A673 (cell line): ENCODE data around the gene POLR2B. TPM values are rescaled to one million over a fixed set of nuclear protein-coding genes. Genes with fewer than 3 reads are reported as not detected.
A peak's percentile ranks its signal among the peaks of the same experiment; 100 is the strongest.

Experiments
- BruUV-seq: library from RNA; stranded (reverse); fragments of 400-500 nt; replicated peaks from 2 replicates; lab custom pipeline; 2021; lab: Mats Ljungman, UMichigan
- CTCF ChIA-PET: fragments of 300-600 bp; sonication (Branson Sonifier 250); formaldehyde crosslinking; loops from one replicate; lab custom pipeline; 2022; ENCODE audit warnings: antibody characterized with exemption; lab: Charles Lee
- POLR2A ChIA-PET: fragments of 300-600 bp; sonication (Branson Sonifier 250); formaldehyde crosslinking; loops from one replicate; lab custom pipeline; 2022; ENCODE audit warnings: antibody characterized with exemption; ENCODE audit not compliant: low non-redundant PET; lab: Charles Lee
- DNase-seq: peaks from one replicate; pipeline ENCODE4 v3.0.0-alpha.2; 2015; ENCODE audit warnings: low spot score
- H3K27ac ChIP-seq: fragments of 200-600 bp; sonication (generic); 2 replicates; pipeline ENCODE4 v1.5.1; 2016; ENCODE audit warnings: mixed run types, low read depth, mild to moderate bottlenecking, mixed read lengths, antibody characterized with exemption, low read length; ENCODE audit not compliant: poor library complexity, severe bottlenecking
- H3K27me3 ChIP-seq: fragments of 200-600 bp; sonication (generic); replicated peaks from 2 replicates; pipeline ENCODE4 v1.6.1; 2017; ENCODE audit warnings: mixed run types, low read depth, mild to moderate bottlenecking, mixed read lengths, antibody characterized with exemption, low read length; ENCODE audit not compliant: insufficient read depth, poor library complexity
- H3K36me3 ChIP-seq: fragments of 200-600 bp; sonication (generic); 2 replicates; pipeline ENCODE4 v1.6.1; 2016; ENCODE audit warnings: mixed run types, mild to moderate bottlenecking, mixed read lengths, antibody characterized with exemption, low read length; ENCODE audit not compliant: insufficient read depth, poor library complexity, severe bottlenecking
- H3K4me1 ChIP-seq: fragments of 200-600 bp; sonication (generic); 2 replicates; pipeline ENCODE4 v1.6.1; 2017; ENCODE audit warnings: mixed run types, mild to moderate bottlenecking, mixed read lengths, antibody characterized with exemption, low read length; ENCODE audit not compliant: insufficient read depth, poor library complexity, severe bottlenecking
- H3K4me3 ChIP-seq: fragments of 200-600 bp; sonication (generic); 2 replicates; pipeline ENCODE4 v1.5.1; 2016; ENCODE audit warnings: low read depth, mixed run types, mild to moderate bottlenecking, mixed read lengths, low read length; ENCODE audit not compliant: poor library complexity, severe bottlenecking
- H3K9me3 ChIP-seq: fragments of 200-600 bp; sonication (generic); 2 replicates; pipeline ENCODE4 v1.6.1; 2016; ENCODE audit warnings: mixed run types, low read depth, mild to moderate bottlenecking, mixed read lengths, antibody characterized with exemption, low read length; ENCODE audit not compliant: poor library complexity, severe bottlenecking
- CTCF ChIP-seq: fragments of 300-800, 200-600 bp; sonication (generic); conservative IDR thresholded peaks from 2 replicates; pipeline ENCODE4 v1.5.1; 2017; ENCODE audit warnings: low read depth, mild to moderate bottlenecking, antibody characterized with exemption, low read length, moderate library complexity, mixed read lengths
- EZH2 ChIP-seq: fragments of 200-600 bp; sonication (generic); IDR thresholded peaks from 2 replicates; pipeline ENCODE4 v1.6.1; 2017; ENCODE audit warnings: borderline replicate concordance, low read depth, mild to moderate bottlenecking, mixed read lengths, antibody characterized with exemption, low read length; ENCODE audit not compliant: poor library complexity, severe bottlenecking
- intact Hi-C: fragments of 100-400 bp; cut with micrococcal nuclease; formaldehyde crosslinking; loops from one replicate; pipeline ENCODE4 v1.10.0; 2022; ENCODE audit not compliant: unreplicated experiment
- total RNA-seq: library from RNA; stranded (reverse); gene quantifications from 2 replicates; pipeline ENCODE4 v1.2.3, GENCODE V29; 2021

Gene POLR2B
- total RNA-seq, 1 experiment from 2014 or later, result 71.9 TPM

- H3K9me3 ChIP-seq, result no peaks in the 10 kb centered on the region
- no TSS peak for BruUV-seq
- TF ChIP-seq EZH2, result no peak
- no peak for TF ChIP-seq CTCF
- peaks cover 35% of the 10 kb centered on the region for H3K36me3 ChIP-seq
- ChIA-PET CTCF (no interaction called here), POLR2A (no interaction called here)
- H3K27ac ChIP-seq, result no peak overlapping the region
- H3K4me3 ChIP-seq, result no peak overlapping the region
- intact Hi-C loops, result no loop called here
- no peaks in the 10 kb centered on the region for H3K4me1 ChIP-seq
- H3K27me3 ChIP-seq, result no peaks in the 10 kb centered on the region
- peak; percentile 22 for DNase-seq
Observed at GRCh38 chr4:56995525-56995924, 16.8 kb downstream of the POLR2B start.

GRCh38 chr4:56999751-57000150 is 21.1 kb downstream of the POLR2B start:
- POLR2A ChIA-PET, result no interaction called here

GRCh38 chr4:57013543-57014120 is 34.9 kb downstream of the POLR2B start:
- Histone ChIP-seq H3K9me3 (no peaks in the 10 kb centered on the region), H3K27me3 (no peaks in the 10 kb centered on the region), H3K4me3 (no peak overlapping the region), H3K27ac (no peak overlapping the region), H3K4me1 (no peaks in the 10 kb centered on the region), H3K36me3 (peaks cover 21% of the 10 kb centered on the region)
- intact Hi-C loops, result no loop called here
- CTCF ChIA-PET, result no interaction called here
- POLR2A ChIA-PET, result no interaction called here
- BruUV-seq, result no TSS peak
- no peak for DNase-seq
- TF ChIP-seq CTCF, result no peak
- TF ChIP-seq EZH2, result no peak

More at GRCh38 chr4:56999751-57000150, 21.1 kb downstream of the POLR2B start:
- intact Hi-C loops, result no loop called here
- CTCF ChIA-PET, result no interaction called here
- H3K9me3 ChIP-seq, result no peaks in the 10 kb centered on the region
- BruUV-seq, result no TSS peak
- H3K36me3 ChIP-seq, result peaks cover 19% of the 10 kb centered on the region
- no peaks in the 10 kb centered on the region for H3K4me1 ChIP-seq
- DNase-seq, result no peak
- TF ChIP-seq EZH2 (no peak), CTCF (no peak)
- no peaks in the 10 kb centered on the region for H3K27me3 ChIP-seq
- H3K4me3 ChIP-seq, result no peak overlapping the region
- no peak overlapping the region for H3K27ac ChIP-seq
